ENCODE results near the gene STX8.

STX8 gene

GRCh38 chr17:9473711-9474110 is 101.9 kb downstream of the STX8 start:
- TF ChIP-seq, protein P1, sequence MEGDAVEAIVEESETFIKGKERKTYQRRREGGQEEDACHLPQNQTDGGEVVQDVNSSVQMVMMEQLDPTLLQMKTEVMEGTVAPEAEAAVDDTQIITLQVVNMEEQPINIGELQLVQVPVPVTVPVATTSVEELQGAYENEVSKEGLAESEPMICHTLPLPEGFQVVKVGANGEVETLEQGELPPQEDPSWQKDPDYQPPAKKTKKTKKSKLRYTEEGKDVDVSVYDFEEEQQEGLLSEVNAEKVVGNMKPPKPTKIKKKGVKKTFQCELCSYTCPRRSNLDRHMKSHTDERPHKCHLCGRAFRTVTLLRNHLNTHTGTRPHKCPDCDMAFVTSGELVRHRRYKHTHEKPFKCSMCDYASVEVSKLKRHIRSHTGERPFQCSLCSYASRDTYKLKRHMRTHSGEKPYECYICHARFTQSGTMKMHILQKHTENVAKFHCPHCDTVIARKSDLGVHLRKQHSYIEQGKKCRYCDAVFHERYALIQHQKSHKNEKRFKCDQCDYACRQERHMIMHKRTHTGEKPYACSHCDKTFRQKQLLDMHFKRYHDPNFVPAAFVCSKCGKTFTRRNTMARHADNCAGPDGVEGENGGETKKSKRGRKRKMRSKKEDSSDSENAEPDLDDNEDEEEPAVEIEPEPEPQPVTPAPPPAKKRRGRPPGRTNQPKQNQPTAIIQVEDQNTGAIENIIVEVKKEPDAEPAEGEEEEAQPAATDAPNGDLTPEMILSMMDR (IDR thresholded peaks at IDR 0.05; ENCODE audit: low read depth, low read length): no peak
- Histone ChIP-seq H3K27ac (no peak overlapping the region), H3K27me3 (ENCODE audit: insufficient read depth, low read depth, severe bottlenecking) (no peaks in the 10 kb centered on the region), H3K9me3 (ENCODE audit: severe bottlenecking) (no peaks in the 10 kb centered on the region), H3K36me3 (no peaks in the 10 kb centered on the region), H3K4me3 (ENCODE audit: low read depth, low read length) (no peak overlapping the region)
- no peak for DNase-seq

DNA sequence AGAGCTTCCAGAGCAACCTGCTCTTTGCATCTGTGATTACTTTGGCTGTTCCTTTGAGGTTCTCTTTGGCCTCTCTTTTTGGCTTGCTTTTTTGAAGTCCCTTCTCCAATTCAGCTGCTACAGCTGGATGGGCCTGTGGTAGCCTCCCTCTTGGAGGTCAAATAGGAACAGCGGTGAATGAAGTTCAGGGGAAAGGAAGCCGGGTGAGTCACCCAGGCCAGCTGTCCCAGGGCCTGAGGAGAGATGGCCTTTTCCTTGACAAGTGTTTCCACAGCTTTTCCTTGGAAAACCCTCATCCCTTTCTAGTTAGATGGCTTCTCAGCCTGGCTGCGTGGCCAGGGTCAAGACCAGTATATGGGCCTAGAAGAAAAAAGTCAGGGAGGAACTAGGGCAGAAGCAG is 103.1 kb downstream of the STX8 start:
- Histone ChIP-seq H3K36me3 (no peaks in the 10 kb centered on the region), H3K4me3 (ENCODE audit: low read depth, low read length) (no peak overlapping the region), H3K9me3 (ENCODE audit: severe bottlenecking) (no peaks in the 10 kb centered on the region), H3K27me3 (ENCODE audit: insufficient read depth, low read depth, severe bottlenecking) (no peaks in the 10 kb centered on the region), H3K27ac (no peak overlapping the region)
- TF ChIP-seq, protein P1 (IDR thresholded peaks at IDR 0.05; ENCODE audit: low read depth, low read length): no peak
- DNase-seq: no peak

GRCh38 chr17:9472094-9472493 is 103.5 kb downstream of the STX8 start:
- H3K9me3 ChIP-seq (ENCODE audit: severe bottlenecking): no peaks in the 10 kb centered on the region

DNA sequence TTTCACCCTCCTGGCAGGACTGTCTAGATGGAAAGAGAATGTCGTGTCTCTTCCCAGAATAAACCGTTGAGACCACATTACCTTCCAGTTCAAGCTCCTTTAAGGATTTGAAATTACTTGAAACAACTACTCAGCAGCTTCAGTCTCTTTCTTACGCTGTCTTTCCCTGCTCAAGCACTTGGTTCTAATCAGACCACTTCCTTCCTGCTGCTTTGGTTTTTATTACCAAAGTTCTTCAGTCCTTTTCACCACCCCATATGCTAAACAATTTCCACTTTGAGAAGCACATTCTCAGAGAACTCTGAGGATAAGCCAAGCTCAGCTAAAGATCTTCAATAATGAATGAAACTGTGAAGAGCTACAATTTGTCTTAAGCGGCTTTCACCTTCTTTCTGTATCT is 105.4 kb downstream of the STX8 start:
- Histone ChIP-seq H3K27me3 (ENCODE audit: insufficient read depth, low read depth, severe bottlenecking) (no peaks in the 10 kb centered on the region), H3K27ac (peak overlapping the region; percentile 11; the same call in 1 of the 2 replicates), H3K9me3 (ENCODE audit: severe bottlenecking) (no peaks in the 10 kb centered on the region), H3K4me3 (ENCODE audit: low read depth, low read length) (no peak overlapping the region), H3K36me3 (no peaks in the 10 kb centered on the region)
- DNase-seq: no peak
- TF ChIP-seq, protein P1 (IDR thresholded peaks at IDR 0.05; ENCODE audit: low read depth, low read length): no peak

More at GRCh38 chr17:9472094-9472493, 103.5 kb downstream of the STX8 start:
- no peaks in the 10 kb centered on the region for H3K27me3 ChIP-seq (ENCODE audit: insufficient read depth, low read depth, severe bottlenecking)
- H3K36me3 ChIP-seq: no peaks in the 10 kb centered on the region
- TF ChIP-seq, protein P1 (IDR thresholded peaks at IDR 0.05; ENCODE audit: low read depth, low read length): no peak
- DNase-seq: no peak
- no peak overlapping the region for H3K4me3 ChIP-seq (ENCODE audit: low read depth, low read length)
- no peak overlapping the region for H3K27ac ChIP-seq

DNA sequence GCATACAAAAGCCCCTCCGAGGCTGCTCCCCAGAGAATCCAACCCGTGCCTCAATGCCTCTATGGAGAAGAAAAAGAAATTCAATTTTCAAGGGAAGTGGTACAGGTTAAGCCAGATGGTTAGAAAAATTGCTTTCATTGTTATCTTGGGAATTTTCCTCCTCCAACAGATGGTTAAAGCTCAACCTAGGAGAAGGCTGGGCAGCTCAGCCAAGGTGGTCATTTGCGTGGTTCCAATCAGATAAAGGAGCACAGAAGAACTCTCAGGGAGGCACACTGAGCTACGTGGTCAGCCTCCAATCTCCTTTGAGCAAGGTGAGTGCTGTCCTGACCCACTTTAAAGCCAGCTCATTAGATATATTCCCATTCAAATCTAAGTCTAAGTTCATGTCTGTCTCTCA is 106.7 kb downstream of the STX8 start:
- Histone ChIP-seq H3K27me3 (ENCODE audit: insufficient read depth, low read depth, severe bottlenecking) (no peaks in the 10 kb centered on the region), H3K4me3 (ENCODE audit: low read depth, low read length) (no peak overlapping the region), H3K27ac (no peak overlapping the region), H3K36me3 (no peaks in the 10 kb centered on the region), H3K9me3 (ENCODE audit: severe bottlenecking) (no peaks in the 10 kb centered on the region)
- DNase-seq: no peak
- TF ChIP-seq, protein P1 (IDR thresholded peaks at IDR 0.05; ENCODE audit: low read depth, low read length): no peak

DNA sequence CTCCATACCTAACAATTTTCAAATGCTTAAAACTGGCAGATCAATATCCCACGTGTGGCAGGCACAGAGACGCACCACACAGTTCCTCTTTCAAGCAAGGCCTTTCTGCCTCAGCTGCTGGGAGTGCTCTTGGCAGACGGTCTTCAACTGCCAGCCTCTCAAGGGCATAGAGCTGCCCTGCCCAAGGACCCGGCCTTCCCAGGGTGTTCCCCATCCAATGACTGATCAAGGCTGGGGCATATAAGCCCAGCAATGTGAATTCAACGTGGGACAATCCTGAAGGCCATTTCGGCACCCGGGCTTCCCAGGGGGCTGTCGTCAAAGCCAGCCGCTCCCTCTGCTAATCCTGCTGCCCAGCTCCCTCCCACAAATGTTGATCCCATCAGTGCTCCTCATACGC is 107.1 kb downstream of the STX8 start:
- Histone ChIP-seq H3K4me3 (ENCODE audit: low read depth, low read length) (no peak overlapping the region), H3K36me3 (no peaks in the 10 kb centered on the region), H3K27me3 (ENCODE audit: insufficient read depth, low read depth, severe bottlenecking) (no peaks in the 10 kb centered on the region), H3K27ac (no peak overlapping the region), H3K9me3 (ENCODE audit: severe bottlenecking) (no peaks in the 10 kb centered on the region)
- no peak for DNase-seq
- TF ChIP-seq, protein P1 (IDR thresholded peaks at IDR 0.05; ENCODE audit: low read depth, low read length): no peak

All from WERI-Rb-1 (cell line).